ENCODE results near the gene SLC47A1.

SLC47A1 gene

GRCh38 chr17:19613979-19614378, 80.3 kb downstream of the SLC47A1 start:
- DNase-seq, result no peak

DNA sequence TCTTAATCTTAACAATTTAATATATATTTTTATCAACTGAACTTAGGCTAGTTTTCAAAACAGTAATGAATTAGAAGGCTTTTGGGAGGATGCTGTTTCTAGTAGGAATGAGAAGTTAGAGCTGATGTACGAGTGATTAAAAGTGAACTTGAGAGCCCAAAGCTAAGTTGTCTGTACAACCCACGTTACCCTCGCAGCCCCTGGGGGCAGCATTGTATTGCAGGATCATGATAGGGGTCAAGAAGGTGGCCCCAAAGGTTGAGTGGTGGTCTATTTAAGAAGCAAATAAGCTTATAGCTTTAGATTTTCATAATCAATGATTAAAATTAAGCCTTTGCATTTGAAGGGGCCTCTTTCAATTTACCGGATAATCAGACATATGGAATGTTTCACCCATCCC, 81.2 kb downstream of the SLC47A1 start:
- DNase-seq, result no peak

GRCh38 chr17:19618015-19618414, 84.4 kb downstream of the SLC47A1 start:
- DNase-seq, result no peak

DNA sequence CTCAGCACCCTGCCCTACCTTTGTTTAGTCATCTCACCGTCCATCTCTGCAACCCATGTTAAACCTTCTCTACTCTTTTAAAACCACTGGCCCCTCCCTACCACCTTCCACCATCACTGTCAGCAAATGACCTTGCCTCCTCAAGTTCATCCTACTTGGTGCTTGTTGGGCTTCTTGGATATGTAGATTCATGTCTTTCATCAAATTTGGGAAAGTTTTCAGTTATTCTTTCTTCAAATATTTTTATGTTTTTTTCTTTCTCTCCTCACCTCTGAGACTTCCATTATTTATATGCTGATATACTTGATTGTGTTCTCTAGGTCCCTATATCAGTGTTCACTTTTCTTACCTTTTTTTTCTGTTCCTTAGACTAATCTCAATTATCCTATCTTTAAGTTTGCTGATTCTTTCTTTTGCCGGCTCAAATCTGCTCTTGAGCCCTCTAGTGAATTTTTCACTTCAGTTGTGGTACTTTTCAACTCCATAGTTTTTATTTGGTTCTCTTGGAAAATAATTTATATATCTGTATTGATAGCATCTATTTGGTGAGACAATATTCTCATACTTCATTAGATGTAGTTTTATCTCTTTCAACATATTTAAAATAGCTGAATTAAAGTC, 86.2 kb downstream of the SLC47A1 start:
- no peak for DNase-seq

GRCh38 chr17:19621697-19622096, 88.0 kb downstream of the SLC47A1 start:
- DNase-seq, result no peak

GRCh38 chr17:19626079-19626478, 92.4 kb downstream of the SLC47A1 start:
- no peak for DNase-seq

Data from NCI-H345 (cell line).